ENCODE measurements around the gene MAGT1.
A peak's percentile ranks its signal among the peaks of the same experiment; 100 is the strongest.
"Not testable (repeated sequence)": the region's sequence is repeated elsewhere in the genome, so short reads cannot be mapped to it uniquely, and the experiment has no call there.

Gene MAGT1

DNA sequence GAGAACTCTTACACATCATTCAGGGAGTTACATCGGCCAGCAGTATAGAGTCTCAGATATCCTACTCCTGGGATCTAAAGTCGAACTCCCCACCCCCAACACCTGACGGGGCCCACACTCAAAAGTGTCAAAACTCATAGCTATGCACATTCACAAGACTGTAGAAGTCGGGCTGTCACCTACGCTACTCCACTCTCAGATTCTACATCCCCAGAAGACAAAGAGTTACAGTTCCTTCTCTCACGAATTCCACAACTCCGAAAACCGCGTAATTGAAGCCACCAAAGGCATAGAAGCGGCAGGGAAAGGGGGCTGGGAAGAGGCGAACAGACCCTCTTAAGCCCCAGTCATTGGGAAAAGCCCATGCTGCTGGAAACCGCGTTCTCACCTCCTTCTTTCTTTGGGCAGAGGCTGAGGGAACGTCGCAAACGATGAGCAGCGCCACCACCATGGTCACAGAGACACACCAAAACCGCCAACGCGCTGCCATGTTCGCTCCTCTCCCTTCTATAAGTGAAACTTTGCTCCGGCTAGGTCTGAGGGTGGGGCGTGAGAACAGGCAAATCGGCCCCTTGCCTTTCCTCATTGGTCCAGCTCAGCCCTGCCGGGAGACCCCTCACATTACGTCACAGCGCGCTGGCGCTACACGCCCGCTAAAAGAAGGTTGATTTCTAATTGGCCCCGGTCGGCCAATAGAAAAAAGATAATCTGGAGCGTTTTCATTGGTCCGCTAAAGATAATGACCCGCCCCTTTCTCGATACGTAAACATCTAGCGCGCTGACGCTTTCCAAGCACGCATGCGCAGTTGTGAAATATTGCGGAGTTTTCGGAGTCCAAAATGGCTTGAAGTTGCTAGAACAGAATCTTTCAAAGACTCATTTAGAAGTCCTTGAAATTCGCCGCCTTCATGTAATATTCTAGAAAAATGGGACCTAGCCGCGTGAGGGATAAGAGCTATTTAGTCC is at the start of gene MAGT1:
Gene MAGT1, minus strand, starts transcription at position 515 of the 966 bp plus-strand sequence. Its CDS starts 25 bp downstream, at position 490.
- DNase-seq (ENCODE audit: low spot score) = peak; percentile 87

GRCh38 chrX:77945031-77945430 is 49.8 kb upstream of the MAGT1 start:
- not testable (repeated sequence) for DNase-seq (ENCODE audit: low spot score)

- no peak for DNase-seq (ENCODE audit: low spot score)
Observed at GRCh38 chrX:77938083-77938680, 42.9 kb upstream of the MAGT1 start.

DNA sequence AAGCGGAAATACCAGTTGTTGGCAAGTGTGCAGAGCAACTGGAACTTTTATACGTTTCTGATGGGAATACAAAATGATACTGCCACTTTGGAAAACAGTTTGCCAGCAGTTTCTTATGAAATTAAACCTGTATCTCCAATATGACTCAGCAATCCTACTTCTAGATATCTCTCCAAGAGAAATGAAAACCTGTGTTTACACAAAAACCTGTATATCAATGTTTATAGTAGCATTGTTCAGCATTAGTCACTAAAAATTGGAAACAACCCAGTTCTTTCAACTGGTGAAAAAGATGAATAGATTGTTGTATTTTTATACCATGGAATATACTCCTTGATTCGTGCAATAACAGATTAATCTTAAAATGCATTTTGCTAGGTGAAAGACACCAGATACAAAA is 42.1 kb upstream of the MAGT1 start:
- no peak for DNase-seq (ENCODE audit: low spot score)

DNA sequence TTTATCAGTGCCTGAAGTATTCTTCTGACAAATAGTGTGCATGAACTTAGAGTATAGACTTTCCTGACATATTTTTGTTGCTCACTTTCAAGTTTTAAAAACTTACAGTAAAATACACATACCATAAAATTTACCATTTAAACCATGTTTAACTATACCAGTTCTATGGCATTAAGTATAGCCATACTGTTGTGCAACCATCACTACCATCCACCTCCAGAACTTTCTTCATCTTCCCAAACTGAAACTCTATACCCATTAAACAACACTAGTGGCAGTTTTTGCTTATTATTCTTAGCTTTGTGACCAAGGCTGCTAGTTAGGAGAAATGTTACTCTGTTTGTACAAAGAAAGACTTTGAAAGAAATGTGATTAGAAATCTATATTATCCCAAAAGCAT is 41.1 kb upstream of the MAGT1 start:
- DNase-seq (ENCODE audit: low spot score) = no peak

- no peak for DNase-seq (ENCODE audit: low spot score)
Observed at GRCh38 chrX:77935886-77936285, 40.7 kb upstream of the MAGT1 start.

GRCh38 chrX:77930581-77930980 is 35.3 kb upstream of the MAGT1 start:
- no peak for DNase-seq (ENCODE audit: low spot score)

DNA sequence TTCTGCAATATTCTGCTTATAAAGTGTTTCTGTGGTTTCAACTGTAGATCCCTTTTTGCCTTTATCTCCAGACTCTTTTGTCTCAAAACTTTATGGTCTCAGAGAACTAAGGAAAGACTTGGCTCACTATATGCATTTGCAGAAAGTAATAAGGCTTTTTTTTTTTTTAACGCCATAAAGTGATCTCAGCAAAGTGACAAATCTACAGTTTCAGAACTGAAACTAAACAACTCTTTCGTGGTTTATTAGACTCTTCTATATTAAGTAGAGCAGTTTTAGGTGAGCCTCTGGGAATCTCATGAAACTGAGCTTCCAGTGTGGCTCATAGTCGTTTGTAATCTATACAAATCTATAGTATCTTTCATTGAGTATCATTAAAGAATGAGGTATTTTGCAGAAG is 30.5 kb upstream of the MAGT1 start:
- DNase-seq (ENCODE audit: low spot score) = no peak

DNA sequence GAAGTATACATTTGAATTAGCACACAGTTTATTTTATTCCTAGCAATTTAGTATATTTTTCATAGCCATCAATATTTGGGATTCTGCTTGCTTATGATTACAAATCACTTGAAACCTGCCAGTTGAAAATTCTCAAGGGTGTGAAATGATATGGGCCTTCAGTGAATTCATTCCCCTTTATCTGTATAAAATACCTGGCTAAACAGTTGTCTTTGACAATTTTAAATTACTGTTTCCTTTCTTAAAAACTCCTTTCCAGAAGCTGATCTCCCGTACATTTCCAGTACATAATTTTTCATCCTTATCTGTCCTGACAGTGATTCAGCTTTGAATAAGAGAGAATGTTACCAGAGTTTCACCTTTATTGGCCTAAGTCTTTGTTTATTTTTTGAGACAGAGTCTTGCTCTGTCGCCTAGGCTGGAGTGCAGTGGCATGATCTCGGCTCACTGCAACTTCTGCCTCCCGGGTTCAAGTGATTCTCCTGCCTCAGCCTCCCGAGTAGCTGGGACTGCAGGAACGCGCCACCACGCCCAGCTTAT is 29.2 kb upstream of the MAGT1 start:
- no peak for DNase-seq (ENCODE audit: low spot score)

DNA sequence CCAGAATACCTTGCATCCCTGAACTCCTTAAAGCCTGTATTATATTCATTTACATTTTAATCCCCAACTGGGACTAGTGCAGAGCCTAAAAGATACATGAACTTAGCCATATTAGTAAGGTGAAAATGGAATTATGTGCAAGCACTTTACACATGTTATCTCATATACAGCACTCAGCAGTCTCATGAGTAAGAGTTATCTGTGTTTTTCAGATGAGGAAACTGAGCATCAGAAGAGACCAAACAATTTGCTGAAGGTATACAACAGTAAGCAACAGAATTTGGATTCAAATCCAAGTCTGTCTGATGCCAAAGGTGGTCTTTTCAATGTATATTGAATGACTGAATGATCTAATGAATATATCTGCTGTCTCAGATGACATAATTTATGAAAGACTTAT is 27.6 kb upstream of the MAGT1 start:
- no peak for DNase-seq (ENCODE audit: low spot score)

DNA sequence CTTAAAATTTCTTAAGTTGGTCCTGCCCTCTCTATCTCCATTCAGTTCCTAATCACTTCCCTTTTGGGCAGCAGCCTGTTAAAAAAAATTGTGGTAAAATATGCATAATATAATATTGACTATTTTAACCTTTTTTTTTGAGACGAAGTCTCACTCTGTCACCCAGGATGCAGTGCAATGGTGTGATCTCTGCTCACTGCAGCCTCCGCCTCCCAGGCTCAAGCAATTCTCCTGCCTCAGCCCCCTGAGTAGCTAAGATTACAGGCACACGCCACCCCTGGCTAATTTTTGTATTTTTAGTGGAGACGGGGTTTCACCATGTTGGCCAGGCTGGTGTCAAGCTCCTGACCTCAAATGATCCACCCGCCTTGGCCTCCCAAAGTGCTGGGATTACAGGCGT is 24.1 kb upstream of the MAGT1 start:
- DNase-seq (ENCODE audit: low spot score) = not testable (repeated sequence)

DNA sequence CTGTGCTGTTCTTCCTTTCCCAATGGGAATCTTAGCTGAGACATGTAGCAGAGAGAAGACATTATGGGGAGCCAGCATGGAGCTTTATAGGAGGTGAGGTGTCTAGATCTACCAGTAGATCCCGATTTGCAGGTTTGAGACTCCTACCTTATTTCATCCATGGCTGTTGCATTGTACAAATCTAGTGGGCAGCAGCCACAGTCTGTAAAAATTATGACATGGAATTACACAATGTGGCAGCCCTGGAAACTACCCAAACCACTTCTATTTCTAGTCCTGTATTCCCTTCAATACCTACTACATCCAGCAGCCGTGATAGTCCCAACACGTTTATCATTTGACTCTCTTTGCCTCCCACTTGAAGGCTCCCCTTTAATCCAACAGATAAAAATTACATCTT is 23.3 kb upstream of the MAGT1 start:
- peak; percentile 24 for DNase-seq (ENCODE audit: low spot score)

DNA sequence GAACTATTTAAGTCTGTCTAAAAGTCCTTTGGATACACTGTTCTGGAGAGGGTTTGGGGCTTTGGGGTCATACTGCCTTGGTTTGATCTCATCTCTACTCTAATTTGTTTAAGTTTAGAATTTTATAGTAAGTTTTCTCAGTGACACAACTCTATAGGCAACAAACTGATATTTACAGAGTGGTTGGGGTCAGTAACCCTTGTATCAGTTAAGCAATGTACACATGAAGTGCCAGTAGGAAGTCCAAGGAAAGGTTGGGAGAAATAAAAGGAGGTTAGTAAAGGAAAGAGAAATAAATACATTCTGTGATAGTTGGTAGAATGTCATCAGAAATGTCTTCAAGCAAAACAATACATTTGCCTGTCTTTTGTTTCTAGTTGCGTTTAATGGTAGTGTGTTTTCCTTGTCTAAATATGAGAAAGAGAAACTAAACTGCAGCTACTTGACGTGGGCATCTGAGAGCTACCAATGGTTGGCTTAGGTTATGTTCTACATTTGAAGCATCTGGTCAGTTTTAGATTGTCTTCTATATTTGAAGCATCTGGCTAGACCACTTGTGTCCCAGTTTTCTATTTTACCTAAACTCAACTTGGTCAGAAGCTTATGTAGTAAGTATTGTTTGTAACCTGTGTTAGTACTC is 22.2 kb upstream of the MAGT1 start:
- no peak for DNase-seq (ENCODE audit: low spot score)

GRCh38 chrX:77910108-77910840 is 15.0 kb upstream of the MAGT1 start, which contains the start of gene ATP7A:
Gene ATP7A (plus strand): TSS chrX:77910693. CDS start chrX:77971642, 60,949 bp downstream.
- DNase-seq (ENCODE audit: low spot score) = peak; percentile 92

- no peak for DNase-seq (ENCODE audit: low spot score)
Observed at GRCh38 chrX:77901506-77901905, 6.3 kb upstream of the MAGT1 start.

- DNase-seq (ENCODE audit: low spot score) = no peak
Observed at GRCh38 chrX:77900688-77901087, 5.5 kb upstream of the MAGT1 start.

DNA sequence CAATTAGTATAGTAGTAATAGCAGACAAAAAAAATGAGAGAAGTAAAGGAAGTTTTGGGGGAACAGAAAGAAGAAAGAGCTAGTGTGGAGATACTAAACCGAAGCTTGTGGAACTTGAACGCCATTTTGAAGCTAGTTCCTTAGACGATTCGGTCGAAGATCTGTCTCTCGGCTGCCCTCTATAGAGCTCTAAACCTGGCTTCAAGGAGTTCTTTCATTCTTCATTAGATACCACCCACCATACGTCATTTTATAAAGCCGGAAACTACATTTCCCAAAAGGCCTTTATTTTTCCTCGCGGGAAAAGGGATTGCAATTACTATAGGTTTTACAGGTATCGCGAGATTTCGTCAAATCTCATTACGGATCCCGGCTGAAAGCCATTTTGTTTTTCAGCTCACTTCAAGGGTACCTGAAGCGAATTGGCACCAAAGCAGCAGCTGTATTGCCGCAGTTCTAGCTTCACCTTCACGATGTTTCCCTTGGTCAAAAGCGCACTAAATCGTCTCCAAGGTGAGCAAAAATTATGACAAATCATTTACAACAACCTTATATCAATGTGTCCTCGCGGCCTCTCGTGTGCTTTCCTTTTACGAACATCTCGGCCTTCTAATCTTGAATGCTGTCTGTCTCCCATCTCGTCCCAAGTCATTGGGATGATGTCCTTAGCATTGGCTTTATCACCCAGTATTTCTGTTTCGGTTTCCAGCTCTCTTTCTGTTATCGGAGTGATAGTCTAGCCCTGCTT is 4.0 kb upstream of the MAGT1 start, which contains the start of gene COX7B:
Gene COX7B, plus strand, starts transcription at position 388 of the 748 bp plus-strand sequence. Its CDS starts 86 bp downstream, at position 474.
- peak; percentile 65 for DNase-seq (ENCODE audit: low spot score)

GRCh38 chrX:77893713-77894112 is 1.5 kb downstream of the MAGT1 start:
- no peak for DNase-seq (ENCODE audit: low spot score)

- DNase-seq (ENCODE audit: low spot score) = no peak
Observed at GRCh38 chrX:77892887-77893286, 2.3 kb downstream of the MAGT1 start.

- not testable (repeated sequence) for DNase-seq (ENCODE audit: low spot score)
Observed at GRCh38 chrX:77881418-77881817, 13.8 kb downstream of the MAGT1 start.

DNA sequence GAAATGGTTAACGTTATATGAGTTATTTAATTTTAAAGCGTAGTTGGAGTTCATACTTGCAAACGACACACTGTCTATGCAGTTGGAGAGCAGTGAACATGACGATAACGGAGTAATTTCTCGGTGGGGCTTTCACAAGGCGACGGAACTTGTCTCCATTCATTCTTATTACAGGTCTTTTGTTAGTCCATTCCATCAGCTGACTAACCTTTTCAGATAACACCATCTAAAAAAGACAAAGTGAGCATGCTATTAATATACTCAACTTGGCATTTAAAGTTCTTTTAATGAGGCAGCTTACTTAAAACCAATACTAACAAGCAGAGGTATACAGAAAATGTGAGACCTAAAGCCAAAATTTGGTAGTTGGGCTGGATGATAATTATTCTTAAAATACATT is 19.9 kb downstream of the MAGT1 start:
- no peak for DNase-seq (ENCODE audit: low spot score)

All from AG08395 (cell line).